HG03196 (cell line): Measurements from ENCODE around the gene OGFRL1.

ENCODE experiments used
- ATAC-seq: cut with Tn5 transposase; IDR thresholded peaks from one replicate; pipeline ENCODE4 v1.9.1; 2021; ENCODE audit not compliant: unreplicated experiment

OGFRL1 gene

DNA sequence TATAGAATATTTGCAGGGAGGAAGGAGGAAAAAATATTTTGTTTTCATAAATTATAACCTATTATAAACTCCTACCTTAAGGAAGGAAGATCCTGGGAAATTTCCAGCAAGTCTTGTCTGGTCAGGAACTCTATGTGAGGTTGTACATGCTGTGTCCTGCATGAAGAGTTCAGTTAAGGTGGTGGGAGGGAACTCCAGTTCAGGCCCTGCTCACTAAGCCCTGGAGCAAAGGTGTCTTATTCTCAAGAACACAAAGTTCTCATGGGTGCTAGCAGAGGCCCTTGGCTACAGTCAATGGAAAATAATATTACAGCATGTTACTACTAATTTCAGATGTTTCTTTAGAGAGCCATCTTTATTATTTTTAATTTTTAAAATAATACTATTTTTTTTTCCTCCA lies 3.8 kb upstream of the OGFRL1 start:
- no peak for ATAC-seq

- no peak for ATAC-seq
These were observed 1.6 kb upstream of the OGFRL1 start for GRCh38 chr6:71287038-71287437.

GRCh38 chr6:71287926-71288227 lies 734 bp upstream of the OGFRL1 start:
- ATAC-seq, result no peak

DNA sequence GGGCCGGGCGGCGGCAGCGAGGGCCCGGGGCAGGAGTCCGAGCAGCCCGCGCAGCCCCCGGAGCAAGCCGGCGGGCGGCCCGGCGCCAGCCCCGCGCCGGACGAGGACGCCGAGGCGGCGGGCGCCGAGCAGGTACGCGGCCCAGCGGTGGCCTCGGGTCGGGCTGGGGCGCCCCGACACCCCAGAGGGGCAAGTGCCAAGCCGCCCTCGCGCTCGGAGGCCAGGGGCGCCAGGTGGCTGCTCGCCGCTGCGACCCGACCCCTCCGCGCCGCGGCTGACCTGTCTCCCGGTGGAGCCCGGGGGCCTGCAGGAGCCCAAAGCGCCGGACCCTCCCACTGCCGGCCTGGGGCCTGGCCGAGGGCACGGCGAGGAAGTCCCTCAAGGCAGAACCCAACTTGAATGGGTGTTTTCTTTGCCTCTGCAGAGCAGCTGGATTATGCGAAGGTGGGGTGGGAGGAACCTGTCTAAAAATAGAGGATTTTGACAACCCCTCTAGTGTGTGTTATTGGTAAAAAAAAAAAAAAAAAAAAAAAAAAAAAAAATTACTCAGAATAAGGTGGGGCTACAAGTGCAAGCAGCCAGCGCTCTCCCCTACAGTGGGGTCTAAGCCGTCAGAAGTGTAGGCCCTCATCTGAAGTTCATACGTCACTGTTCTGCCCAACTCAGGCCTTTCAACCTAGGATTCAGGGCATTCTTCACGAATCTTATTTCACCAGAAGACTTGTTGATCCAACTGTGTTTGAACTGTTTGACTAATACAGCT lies 609 bp downstream of the OGFRL1 start:
- ATAC-seq, result peak; percentile 27

GRCh38 chr6:71289802-71290175 lies 1.2 kb downstream of the OGFRL1 start:
- ATAC-seq, result no peak

GRCh38 chr6:71290611-71291010 lies 2.0 kb downstream of the OGFRL1 start:
- ATAC-seq, result no peak

GRCh38 chr6:71292001-71292400 lies 3.4 kb downstream of the OGFRL1 start:
- no peak for ATAC-seq

- no peak for ATAC-seq
These were observed 5.5 kb downstream of the OGFRL1 start for GRCh38 chr6:71294121-71294523.

GRCh38 chr6:71298459-71298858 lies 9.8 kb downstream of the OGFRL1 start:
- no peak for ATAC-seq

DNA sequence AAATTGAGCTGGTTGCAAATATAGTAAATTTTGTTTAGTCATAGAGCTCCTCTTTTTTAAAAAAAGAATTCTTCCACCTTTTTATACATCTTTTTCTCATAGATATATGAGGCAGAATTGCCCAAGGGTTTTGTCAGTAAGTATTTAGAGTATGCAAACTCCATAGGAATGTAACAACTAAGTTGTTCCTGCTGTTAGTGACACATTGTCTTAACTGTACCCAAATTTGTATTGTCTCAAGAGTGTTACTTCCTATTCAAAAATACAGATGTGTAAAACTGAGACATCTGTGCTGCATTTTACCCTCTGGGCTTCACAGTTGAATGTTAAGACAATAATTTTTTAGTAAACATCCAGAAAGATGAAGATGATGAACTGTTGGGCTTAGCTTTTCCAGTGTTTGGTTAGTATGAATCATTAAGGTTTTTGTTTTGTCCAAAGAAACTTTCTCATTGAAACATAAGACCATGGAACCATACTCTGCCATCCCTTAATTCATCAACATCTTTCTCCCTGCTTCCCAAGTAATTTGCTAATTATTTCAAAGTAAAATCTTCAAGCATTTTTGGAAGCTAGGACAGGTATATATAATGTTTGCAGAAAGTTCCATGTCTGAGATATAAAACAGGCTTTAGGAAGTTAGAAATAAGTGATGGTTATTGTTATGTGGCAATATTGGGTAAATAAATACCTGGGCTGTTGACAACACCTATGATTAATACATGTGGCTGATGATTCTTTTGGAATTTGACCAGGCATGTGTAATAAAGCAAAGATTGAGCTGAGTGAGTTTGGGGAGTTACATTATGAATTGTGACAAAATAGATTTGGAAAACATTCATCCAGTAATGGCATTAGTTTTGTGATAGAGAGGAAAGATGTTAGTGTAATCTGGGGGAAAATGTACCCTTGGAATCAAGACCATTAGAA lies 11.2 kb downstream of the OGFRL1 start:
- ATAC-seq, result no peak

- no peak for ATAC-seq
These were observed 12.1 kb downstream of the OGFRL1 start for GRCh38 chr6:71300561-71301168.

DNA sequence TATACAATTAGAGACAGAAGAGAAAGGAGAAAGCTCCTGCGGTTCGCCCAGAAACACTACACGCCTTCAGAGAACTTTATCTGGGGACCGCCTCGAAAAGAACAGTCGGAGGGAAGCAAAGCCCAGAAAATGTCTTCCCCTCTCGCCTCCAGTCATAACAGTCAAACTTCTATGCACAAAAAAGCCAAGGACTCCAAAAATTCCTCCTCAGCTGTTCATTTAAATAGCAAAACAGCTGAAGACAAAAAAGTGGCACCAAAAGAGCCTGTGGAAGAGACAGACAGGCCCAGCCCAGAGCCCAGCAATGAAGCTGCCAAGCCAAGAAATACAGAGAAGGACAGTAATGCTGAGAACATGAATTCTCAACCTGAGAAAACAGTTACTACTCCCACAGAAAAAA lies 12.9 kb downstream of the OGFRL1 start:
- no peak for ATAC-seq

GRCh38 chr6:71309656-71310055 lies 21.0 kb downstream of the OGFRL1 start:
- no peak for ATAC-seq

- ATAC-seq, result no peak
These were observed 21.6 kb downstream of the OGFRL1 start for GRCh38 chr6:71310261-71310660.

- no peak for ATAC-seq
These were observed 23.5 kb downstream of the OGFRL1 start for GRCh38 chr6:71312089-71312488.

- ATAC-seq, result no peak
These were observed 28.8 kb downstream of the OGFRL1 start for GRCh38 chr6:71317441-71317840.

DNA sequence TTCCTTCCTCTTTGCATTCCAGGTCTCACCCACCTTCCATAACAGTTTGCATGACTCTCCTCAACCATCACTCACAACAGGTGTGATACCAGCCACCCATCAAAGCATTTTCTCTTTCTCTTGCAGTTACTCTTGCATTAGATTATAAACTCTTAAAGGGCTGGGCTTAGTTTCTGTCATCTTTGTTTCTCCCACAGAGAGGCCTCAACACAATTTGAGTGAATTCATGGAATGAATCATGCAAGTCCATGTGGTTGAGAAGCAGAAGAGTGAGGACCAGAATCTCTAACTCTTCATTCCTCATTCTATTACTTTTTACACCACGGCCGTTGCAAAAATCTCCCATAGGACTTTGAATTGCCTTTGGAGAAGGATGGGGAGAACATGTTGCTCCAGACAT lies 31.4 kb downstream of the OGFRL1 start:
- no peak for ATAC-seq

- no peak for ATAC-seq
These were observed 32.7 kb downstream of the OGFRL1 start for GRCh38 chr6:71321314-71321713.

DNA sequence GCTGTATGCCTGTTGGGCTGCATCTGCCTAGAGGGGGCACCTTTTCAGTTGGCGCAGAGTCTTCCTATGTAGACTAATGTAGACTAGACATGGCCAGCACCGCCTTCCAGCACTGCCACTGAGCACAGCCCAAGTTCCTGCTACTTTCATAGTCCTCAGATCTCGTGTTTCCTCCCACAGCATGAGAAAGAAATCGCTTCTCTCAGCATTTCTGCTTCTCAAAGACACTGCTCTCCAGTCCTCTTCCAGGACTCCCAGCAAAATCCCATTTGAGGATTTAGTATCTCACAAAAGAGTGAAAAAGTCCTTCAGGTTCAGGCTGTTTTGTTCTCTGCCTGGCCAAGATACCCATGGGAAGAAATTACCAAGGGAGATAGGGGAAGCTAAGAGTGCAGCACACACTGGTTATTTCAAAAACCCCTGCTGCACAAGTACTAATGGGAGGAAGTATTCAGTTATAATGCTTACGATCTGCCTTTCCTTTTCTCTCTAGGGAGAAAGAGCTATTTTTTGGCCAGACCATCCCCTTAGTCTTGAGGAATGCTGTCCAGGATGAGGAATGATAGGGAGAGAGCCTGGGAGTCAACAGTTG lies 35.7 kb downstream of the OGFRL1 start:
- no peak for ATAC-seq

- no peak for ATAC-seq
These were observed 38.0 kb downstream of the OGFRL1 start for GRCh38 chr6:71326611-71327010.

- ATAC-seq, result no peak
These were observed 41.9 kb downstream of the OGFRL1 start for GRCh38 chr6:71330501-71330900.

GRCh38 chr6:71332012-71332411 lies 43.4 kb downstream of the OGFRL1 start:
- no peak for ATAC-seq
